Measurements from ENCODE around the gene CACNA1D. TPM values are rescaled to one million over a fixed set of nuclear protein-coding genes. Genes with fewer than 3 reads are reported as not detected.

The CACNA1D gene
- polyA plus RNA-seq, 1 donor (not counting 4 experiments of a cell fraction or from before 2014, with no cell fraction given), result 0.20 TPM

- no peaks in the 10 kb centered on the region for H3K9me3 ChIP-seq (ENCODE audit: control insufficient read depth, low read depth, low read length)
- no peak overlapping the region for H3K27ac ChIP-seq (ENCODE audit: control insufficient read depth, insufficient read depth, low read length)
- dilution Hi-C loops (cut with MboI; ENCODE audit: extremely low pct_ligation_motif_present, low sequenced_read_pairs), result no loop called here
- H3K79me2 ChIP-seq (ENCODE audit: control insufficient read depth, insufficient read depth, low read length), result no peaks in the 10 kb centered on the region
- no peak overlapping the region for H2AFZ ChIP-seq (ENCODE audit: control insufficient read depth, low read length)
- H4K20me1 ChIP-seq (ENCODE audit: control insufficient read depth, extremely low read depth, insufficient read depth, low read length), result no peaks in the 10 kb centered on the region
- H3K4me2 ChIP-seq (ENCODE audit: control insufficient read depth, extremely low read depth, insufficient read depth, low read depth, low read length), result no peak overlapping the region
- H3K4me3 ChIP-seq (ENCODE audit: control insufficient read depth in 2 of 3, extremely low read depth in 1 of 3, insufficient read depth in 2 of 3, low read depth in 1 of 3, low read length in 3 of 3), result no peak overlapping the region
- H3K4me1 ChIP-seq (ENCODE audit: control insufficient read depth, extremely low read depth, insufficient read depth, low read length), result no peaks in the 10 kb centered on the region
- TF ChIP-seq EZH2 (IDR thresholded peaks at IDR 0.05; ENCODE audit: low read length) (no peak), CTCF (optimal IDR thresholded peaks at IDR 0.05 in 1 of 3, IDR thresholded peaks at IDR 0.05 in 1 of 3, conservative IDR thresholded peaks at IDR 0.05 in 1 of 3; ENCODE audit: extremely low read depth in 1 of 3, insufficient read depth in 2 of 3, low read length in 3 of 3) (no peak)
- H3K36me3 ChIP-seq (ENCODE audit: control insufficient read depth in 2 of 2, extremely low read depth in 1 of 2, insufficient read depth in 2 of 2, low read length in 2 of 2), result no peaks in the 10 kb centered on the region
- DNase-seq (ENCODE audit: low read depth, low spot score) (no peak), FAIRE-seq (no peak)
- H3K9me1 ChIP-seq (ENCODE audit: control insufficient read depth, extremely low read depth, insufficient read depth, low read length), result no peaks in the 10 kb centered on the region
- no peak overlapping the region for H3K9ac ChIP-seq (ENCODE audit: control insufficient read depth, extremely low read depth, insufficient read depth, low read length)
- no peaks in the 10 kb centered on the region for H3K27me3 ChIP-seq (ENCODE audit: control insufficient read depth, extremely low read depth, insufficient read depth, low read length)
Measured at GRCh38 chr3:53829605-53830004, 335.2 kb downstream of the CACNA1D start.

- Histone ChIP-seq H3K4me3 (ENCODE audit: control insufficient read depth in 2 of 3, extremely low read depth in 1 of 3, insufficient read depth in 2 of 3, low read depth in 1 of 3, low read length in 3 of 3) (no peak overlapping the region), H3K9ac (ENCODE audit: control insufficient read depth, extremely low read depth, insufficient read depth, low read length) (no peak overlapping the region), H3K9me3 (ENCODE audit: control insufficient read depth, low read depth, low read length) (no peaks in the 10 kb centered on the region), H3K36me3 (ENCODE audit: control insufficient read depth in 2 of 2, extremely low read depth in 1 of 2, insufficient read depth in 2 of 2, low read length in 2 of 2) (no peaks in the 10 kb centered on the region), H3K27me3 (ENCODE audit: control insufficient read depth, extremely low read depth, insufficient read depth, low read length) (no peaks in the 10 kb centered on the region), H3K4me1 (ENCODE audit: control insufficient read depth, extremely low read depth, insufficient read depth, low read length) (no peaks in the 10 kb centered on the region), H2AFZ (ENCODE audit: control insufficient read depth, low read length) (no peak overlapping the region), H3K27ac (ENCODE audit: control insufficient read depth, insufficient read depth, low read length) (no peak overlapping the region), H3K79me2 (ENCODE audit: control insufficient read depth, insufficient read depth, low read length) (no peaks in the 10 kb centered on the region), H3K4me2 (ENCODE audit: control insufficient read depth, extremely low read depth, insufficient read depth, low read depth, low read length) (no peak overlapping the region), H4K20me1 (ENCODE audit: control insufficient read depth, extremely low read depth, insufficient read depth, low read length) (no peaks in the 10 kb centered on the region), H3K9me1 (ENCODE audit: control insufficient read depth, extremely low read depth, insufficient read depth, low read length) (no peaks in the 10 kb centered on the region)
- no peak for TF ChIP-seq CTCF (optimal IDR thresholded peaks at IDR 0.05 in 1 of 3, IDR thresholded peaks at IDR 0.05 in 1 of 3, conservative IDR thresholded peaks at IDR 0.05 in 1 of 3; ENCODE audit: extremely low read depth in 1 of 3, insufficient read depth in 2 of 3, low read length in 3 of 3)
- TF ChIP-seq EZH2 (IDR thresholded peaks at IDR 0.05; ENCODE audit: low read length), result no peak
- no peak for DNase-seq (ENCODE audit: low read depth, low spot score)
- dilution Hi-C loops (cut with MboI; ENCODE audit: extremely low pct_ligation_motif_present, low sequenced_read_pairs), result no loop called here
- FAIRE-seq, result no peak
Measured at GRCh38 chr3:53830944-53831343, 336.5 kb downstream of the CACNA1D start.
